Smooth muscle cell (in vitro differentiated cells): ENCODE results near the gene TACR1. TPM values are rescaled to one million over a fixed set of nuclear protein-coding genes. Genes with fewer than 3 reads are reported as not detected.

Source experiments
- DNase-seq: peaks from one replicate; lab custom pipeline; 2025; ENCODE audit not compliant: unreplicated experiment; lab: John Stamatoyannopoulos, UW
- H2AFZ ChIP-seq: fragments of 200-600 bp; sonication (generic); 2 replicates; pipeline ENCODE4 v1.6.0; 2016; ENCODE audit warnings: antibody characterized with exemption, low read depth, mild to moderate bottlenecking
- H3F3A ChIP-seq: fragments of 200-600 bp; sonication (generic); 2 replicates; pipeline ENCODE4 v1.6.0; 2017; ENCODE audit warnings: antibody characterized with exemption, low read depth
- H3K27ac ChIP-seq: fragments of 200-600 bp; sonication (generic); 2 replicates; pipeline ENCODE4 v1.5.1; 2016; ENCODE audit warnings: low read depth, mild to moderate bottlenecking
- H3K27me3 ChIP-seq: fragments of 200-600 bp; sonication (generic); 2 replicates; pipeline ENCODE4 v1.6.1; 2016; ENCODE audit warnings: low read depth, mild to moderate bottlenecking
- H3K36me3 ChIP-seq: fragments of 200-600 bp; sonication (generic); 2 replicates; pipeline ENCODE4 v1.5.1; 2016; ENCODE audit warnings: low read depth
- H3K4me1 ChIP-seq: fragments of 200-600 bp; sonication (generic); 2 replicates; pipeline ENCODE4 v1.5.1; 2016; ENCODE audit warnings: low read depth
- H3K4me2 ChIP-seq: fragments of 200-600 bp; sonication (generic); 2 replicates; pipeline ENCODE4 v1.6.0; 2016; ENCODE audit warnings: mild to moderate bottlenecking
- H3K4me3 ChIP-seq: fragments of 200-600 bp; sonication (generic); 2 replicates; pipeline ENCODE4 v1.5.1; 2016; ENCODE audit warnings: mild to moderate bottlenecking
- H3K79me2 ChIP-seq: fragments of 200-600 bp; sonication (generic); 2 replicates; pipeline ENCODE4 v1.6.0; 2016; ENCODE audit warnings: low read depth, mild to moderate bottlenecking
- H3K9ac ChIP-seq: fragments of 200-600 bp; sonication (generic); 2 replicates; pipeline ENCODE4 v1.6.0; 2016; ENCODE audit warnings: low read depth
- H3K9me3 ChIP-seq: fragments of 200-600 bp; sonication (generic); replicated peaks from 2 replicates; pipeline ENCODE4 v1.5.1; 2016; ENCODE audit warnings: low read depth
- H4K20me1 ChIP-seq: fragments of 200-600 bp; sonication (generic); 2 replicates; pipeline ENCODE4 v1.6.0; 2016; ENCODE audit warnings: low read depth
- WGBS: methylation state at CpG from one replicate; pipeline ENCODE4 v1.1.7; 2016; ENCODE audit warnings: low lambda C conversion rate; 5-methylcytosine and 5-hydroxymethylcytosine counted together
- polyA plus RNA-seq: library from polyadenylated mRNA; unstranded; fragments of >200 nt; fragmentation: Nextera tagmentation; extraction: Ambion mirVana; gene quantifications from 2 replicates; pipeline ENCODE4 v1.2.1, GENCODE V29; 2016
- total RNA-seq: library from RNA; depleted of rRNA; stranded (reverse); fragments of >200 nt; gene quantifications from 2 replicates; pipeline ENCODE4 v1.2.3, GENCODE V29; 2014
- TF ChIP-seq, protein P1 (sequence below): fragments of 200-600 bp; sonication (generic); IDR thresholded peaks from 2 replicates; pipeline ENCODE4 v1.5.1; 2017; ENCODE audit warnings: borderline replicate concordance, mild to moderate bottlenecking, antibody characterized with exemption; ENCODE audit not compliant: insufficient read depth, poor library complexity, severe bottlenecking

Gene TACR1
- total and polyA plus RNA-seq, 2 experiments from 2014 or later = 0.93 to 4.5 TPM

DNA sequence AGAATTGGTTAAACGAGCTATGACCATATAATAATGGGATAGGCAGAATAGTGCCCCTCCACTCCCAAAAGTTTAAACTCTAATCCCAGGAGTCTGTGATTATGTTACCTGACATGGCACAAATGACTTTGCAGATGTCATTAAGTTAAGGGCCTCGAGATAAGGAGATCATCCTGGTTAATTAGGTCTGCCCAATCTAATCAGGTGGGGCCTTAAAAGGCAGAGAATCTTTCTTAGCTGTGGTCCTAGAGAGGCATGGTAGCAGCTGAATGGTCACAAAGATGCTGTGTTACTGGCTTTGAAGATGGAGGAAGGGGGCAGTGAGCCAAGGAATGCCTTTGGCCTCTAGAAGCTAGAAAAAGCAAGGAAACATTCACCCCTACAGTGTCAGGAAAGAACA is 31.1 kb downstream of the TACR1 start:
- Histone ChIP-seq H3K9ac (no peak overlapping the region), H3K79me2 (no peaks in the 10 kb centered on the region), H3K27ac (no peak overlapping the region), H4K20me1 (no peaks in the 10 kb centered on the region), H3K4me3 (no peak overlapping the region), H3K27me3 (no peaks in the 10 kb centered on the region), H3K36me3 (no peaks in the 10 kb centered on the region), H3K4me1 (no peaks in the 10 kb centered on the region), H3K9me3 (no peaks in the 10 kb centered on the region), H3F3A (no peaks in the 10 kb centered on the region), H3K4me2 (no peak overlapping the region), H2AFZ (no peak overlapping the region)
- 62% methylated on average over 2 of the region's 2 CpGs for WGBS
- DNase-seq = no peak
- TF ChIP-seq, protein P1, sequence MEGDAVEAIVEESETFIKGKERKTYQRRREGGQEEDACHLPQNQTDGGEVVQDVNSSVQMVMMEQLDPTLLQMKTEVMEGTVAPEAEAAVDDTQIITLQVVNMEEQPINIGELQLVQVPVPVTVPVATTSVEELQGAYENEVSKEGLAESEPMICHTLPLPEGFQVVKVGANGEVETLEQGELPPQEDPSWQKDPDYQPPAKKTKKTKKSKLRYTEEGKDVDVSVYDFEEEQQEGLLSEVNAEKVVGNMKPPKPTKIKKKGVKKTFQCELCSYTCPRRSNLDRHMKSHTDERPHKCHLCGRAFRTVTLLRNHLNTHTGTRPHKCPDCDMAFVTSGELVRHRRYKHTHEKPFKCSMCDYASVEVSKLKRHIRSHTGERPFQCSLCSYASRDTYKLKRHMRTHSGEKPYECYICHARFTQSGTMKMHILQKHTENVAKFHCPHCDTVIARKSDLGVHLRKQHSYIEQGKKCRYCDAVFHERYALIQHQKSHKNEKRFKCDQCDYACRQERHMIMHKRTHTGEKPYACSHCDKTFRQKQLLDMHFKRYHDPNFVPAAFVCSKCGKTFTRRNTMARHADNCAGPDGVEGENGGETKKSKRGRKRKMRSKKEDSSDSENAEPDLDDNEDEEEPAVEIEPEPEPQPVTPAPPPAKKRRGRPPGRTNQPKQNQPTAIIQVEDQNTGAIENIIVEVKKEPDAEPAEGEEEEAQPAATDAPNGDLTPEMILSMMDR = no peak

DNA sequence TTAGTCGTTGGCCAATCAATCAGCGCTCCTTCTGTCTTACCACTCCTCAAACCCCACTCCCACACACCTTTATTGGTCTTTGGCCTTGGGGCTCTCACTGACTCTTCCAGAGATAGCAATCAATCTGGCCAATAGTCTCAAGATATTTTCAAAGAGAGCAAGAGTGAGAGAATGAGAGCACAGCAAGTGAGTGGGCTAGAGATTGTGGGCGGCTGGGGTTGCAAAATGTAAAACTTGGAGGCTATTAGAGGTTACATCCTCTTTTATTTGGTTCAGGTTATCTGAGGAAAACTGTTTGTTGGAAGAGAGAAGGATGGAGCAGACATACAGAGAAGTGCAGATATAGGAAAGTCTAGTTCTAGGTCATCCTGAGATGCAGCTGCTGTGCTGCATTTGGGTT is 32.8 kb downstream of the TACR1 start:
- Histone ChIP-seq H3K27me3 (no peaks in the 10 kb centered on the region), H2AFZ (no peak overlapping the region), H3K4me3 (no peak overlapping the region), H3F3A (no peaks in the 10 kb centered on the region), H3K4me2 (no peak overlapping the region), H3K36me3 (no peaks in the 10 kb centered on the region), H4K20me1 (no peaks in the 10 kb centered on the region), H3K27ac (no peak overlapping the region), H3K79me2 (no peaks in the 10 kb centered on the region), H3K9ac (no peak overlapping the region), H3K4me1 (no peaks in the 10 kb centered on the region), H3K9me3 (no peaks in the 10 kb centered on the region)
- DNase-seq = no peak
- WGBS = 76% methylated on average over 3 of the region's 3 CpGs
- TF ChIP-seq, protein P1 = no peak

DNA sequence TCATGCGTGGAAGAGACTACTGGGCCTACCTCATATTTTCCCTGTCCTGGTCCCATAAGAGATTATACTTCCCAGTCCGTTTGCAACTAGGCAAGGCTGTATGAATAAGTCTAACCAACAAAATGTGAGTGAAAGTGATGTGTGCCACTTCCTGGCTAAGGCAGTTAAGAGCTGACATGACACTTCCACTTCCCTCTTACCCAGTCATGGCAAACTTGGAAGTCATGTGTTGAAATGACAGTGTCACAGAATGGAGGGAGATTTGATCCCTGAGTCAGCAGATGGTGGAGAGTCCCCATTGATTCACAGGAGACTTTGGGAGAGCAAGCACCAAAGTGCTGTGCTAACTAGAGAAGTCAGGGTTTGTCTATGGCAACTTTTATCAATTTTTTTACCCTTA is 36.4 kb downstream of the TACR1 start:
- WGBS = 83% methylated on average over 2 of the region's 2 CpGs
- Histone ChIP-seq H3F3A (no peaks in the 10 kb centered on the region), H3K79me2 (no peaks in the 10 kb centered on the region), H4K20me1 (no peaks in the 10 kb centered on the region), H3K4me1 (no peaks in the 10 kb centered on the region), H2AFZ (no peak overlapping the region), H3K9ac (no peak overlapping the region), H3K27ac (no peak overlapping the region), H3K4me3 (no peak overlapping the region), H3K36me3 (no peaks in the 10 kb centered on the region), H3K4me2 (no peak overlapping the region), H3K9me3 (no peaks in the 10 kb centered on the region), H3K27me3 (no peaks in the 10 kb centered on the region)
- no peak for DNase-seq
- TF ChIP-seq, protein P1 = no peak

DNA sequence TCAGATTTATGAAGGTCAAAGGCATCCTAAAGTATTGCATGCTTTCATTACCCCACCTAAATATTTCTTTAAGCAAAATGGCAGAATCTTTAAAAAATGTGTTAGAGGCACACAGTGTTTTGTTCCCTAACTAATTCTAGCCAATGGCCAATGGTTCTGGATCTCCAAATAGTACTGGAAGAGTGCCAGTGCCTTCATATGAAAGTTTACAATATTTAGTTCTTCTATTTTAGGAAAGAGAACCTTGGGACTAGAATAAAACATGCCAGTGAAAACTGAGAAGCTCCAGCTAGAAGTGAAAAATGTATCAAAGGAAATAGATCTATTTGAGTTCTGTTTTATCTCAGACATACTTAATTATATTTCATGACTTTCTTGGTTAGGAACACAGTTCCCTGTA is 37.1 kb downstream of the TACR1 start:
- TF ChIP-seq, protein P1 = no peak
- H3K4me1 ChIP-seq = no peaks in the 10 kb centered on the region
- no peak overlapping the region for H3K4me2 ChIP-seq
- H3K9me3 ChIP-seq = no peaks in the 10 kb centered on the region
- no peak overlapping the region for H3K27ac ChIP-seq
- no peaks in the 10 kb centered on the region for H3K79me2 ChIP-seq
- H3F3A ChIP-seq = no peaks in the 10 kb centered on the region
- no peak overlapping the region for H3K9ac ChIP-seq
- no peaks in the 10 kb centered on the region for H3K36me3 ChIP-seq
- no peak overlapping the region for H3K4me3 ChIP-seq
- H3K27me3 ChIP-seq = no peaks in the 10 kb centered on the region
- DNase-seq = no peak
- H4K20me1 ChIP-seq = no peaks in the 10 kb centered on the region
- no peak overlapping the region for H2AFZ ChIP-seq
